HG03520 (cell line): Measurements from ENCODE around the gene C22orf39.

Experiments used
- ATAC-seq: cut with Tn5 transposase; IDR thresholded peaks from one replicate; pipeline ENCODE4 v1.9.1; 2021; ENCODE audit warnings: mild to moderate bottlenecking, moderate library complexity; ENCODE audit not compliant: unreplicated experiment

Gene C22orf39

DNA sequence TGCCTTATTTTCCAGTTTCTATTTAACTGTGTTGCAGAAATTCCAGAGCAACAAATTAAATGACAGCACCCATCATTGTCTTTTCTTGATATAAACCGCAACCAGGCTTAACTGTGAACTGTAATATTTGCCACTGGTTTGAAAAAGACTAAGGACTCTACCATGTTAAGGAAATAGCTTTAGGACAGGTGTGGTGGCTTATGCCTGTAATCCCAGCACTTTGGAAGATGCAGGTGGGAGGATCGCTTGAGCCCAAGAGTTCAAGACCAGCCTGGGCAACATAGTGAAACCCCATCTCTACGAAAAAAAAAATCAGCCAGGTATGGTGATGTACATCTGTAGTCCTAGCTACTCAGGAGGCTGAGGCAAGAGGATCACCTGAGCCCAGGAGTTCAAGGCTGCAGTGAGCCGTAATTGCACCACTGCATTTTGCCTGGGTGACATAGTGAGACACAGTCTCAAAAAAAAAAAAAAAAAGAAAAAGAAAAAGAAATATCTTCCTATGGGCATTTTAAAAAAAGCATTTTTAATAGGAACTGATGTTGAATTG is 44.8 kb downstream of the C22orf39 start:
- ATAC-seq = no peak

DNA sequence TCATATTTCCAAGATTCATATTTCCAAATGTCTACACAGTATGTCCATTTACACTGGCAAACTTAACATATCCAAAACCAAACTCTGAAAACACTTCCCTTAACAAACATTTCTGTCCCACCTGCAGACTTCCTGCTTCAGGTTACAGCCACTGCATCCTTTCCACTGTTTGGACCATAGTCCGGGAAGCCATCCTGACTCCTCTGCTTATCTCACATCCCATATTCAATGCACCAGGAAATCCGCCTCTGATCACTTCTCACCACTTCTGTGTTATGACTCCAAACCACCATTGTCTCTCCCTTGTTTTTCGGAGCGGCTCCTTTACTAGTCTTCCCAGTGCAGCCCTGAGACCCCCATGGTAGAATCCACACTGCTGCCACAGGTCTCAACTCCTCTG is 46.0 kb downstream of the C22orf39 start:
- ATAC-seq = no peak

DNA sequence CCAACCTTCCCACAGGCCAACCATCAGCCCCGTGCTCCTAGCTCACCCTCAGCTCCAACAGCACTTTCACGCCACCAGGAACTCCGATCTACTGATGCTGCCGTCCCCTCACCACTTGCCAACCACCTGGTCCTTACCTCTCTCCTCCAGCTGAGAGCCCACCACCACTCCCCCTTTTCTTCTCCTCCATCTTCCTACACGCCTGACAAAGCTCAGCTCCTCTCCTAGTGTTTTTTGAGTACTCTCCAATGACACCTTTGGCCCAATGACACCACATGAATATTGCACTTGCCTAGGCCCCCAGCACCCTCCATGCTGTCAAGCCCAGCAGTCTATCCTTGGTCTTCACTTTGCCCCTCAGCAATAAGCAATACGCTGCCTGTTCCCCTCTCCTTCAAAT is 46.6 kb downstream of the C22orf39 start:
- no peak for ATAC-seq

DNA sequence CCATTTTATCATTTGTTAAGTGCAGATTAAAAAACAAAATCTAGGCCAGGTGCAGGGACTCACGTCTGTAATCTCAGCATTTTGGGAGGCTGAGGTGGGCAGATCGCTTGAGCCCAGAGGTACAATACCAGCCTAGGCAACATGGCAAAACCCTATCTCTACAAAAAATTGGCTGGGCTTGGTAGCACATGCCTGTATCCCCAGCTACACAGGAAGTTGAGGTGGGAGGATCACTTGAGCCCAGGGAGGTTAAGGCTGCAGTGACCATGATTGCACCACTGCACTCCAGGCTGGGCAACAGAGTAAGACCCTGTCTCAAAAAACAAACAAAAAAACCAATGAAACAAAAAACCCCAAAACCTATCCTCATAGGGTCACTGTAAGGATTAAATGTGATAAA is 48.9 kb downstream of the C22orf39 start:
- no peak for ATAC-seq

DNA sequence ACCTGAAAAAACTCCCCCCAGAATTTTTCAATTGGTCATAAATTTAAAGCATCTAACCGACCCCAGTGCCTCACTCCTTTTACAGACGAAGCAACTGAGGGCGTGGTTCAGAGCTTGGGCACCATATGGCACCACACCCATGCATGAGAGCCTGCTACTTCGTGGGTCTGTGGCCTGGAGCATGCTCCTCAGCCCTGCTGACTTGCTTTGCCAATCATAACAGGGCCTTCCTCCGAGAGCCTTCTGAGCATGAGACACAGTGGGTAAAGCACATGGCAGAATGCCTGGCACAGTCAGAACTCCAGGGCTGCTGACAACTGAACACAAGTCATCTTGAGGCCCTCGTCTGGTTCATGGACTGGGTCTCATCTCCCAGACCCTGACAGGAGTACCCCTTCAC is 49.3 kb downstream of the C22orf39 start:
- ATAC-seq = no peak

DNA sequence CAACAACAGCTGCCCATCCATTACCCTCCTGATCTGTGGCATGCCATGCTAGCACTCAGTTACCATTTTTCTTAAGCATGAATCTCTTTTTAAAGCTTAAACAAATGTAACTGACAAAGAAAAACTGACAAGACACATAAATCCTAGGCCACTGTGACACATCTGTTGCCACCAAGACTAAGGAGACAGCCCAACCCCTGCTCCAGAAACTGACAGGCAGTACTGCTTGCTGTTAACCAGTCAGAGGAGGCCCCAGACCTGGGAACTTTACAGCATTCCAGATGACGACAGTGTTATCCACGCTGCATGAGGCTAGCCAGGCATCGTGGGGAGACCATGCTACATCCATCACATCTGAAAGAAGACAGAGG is 49.8 kb downstream of the C22orf39 start:
- ATAC-seq = no peak

DNA sequence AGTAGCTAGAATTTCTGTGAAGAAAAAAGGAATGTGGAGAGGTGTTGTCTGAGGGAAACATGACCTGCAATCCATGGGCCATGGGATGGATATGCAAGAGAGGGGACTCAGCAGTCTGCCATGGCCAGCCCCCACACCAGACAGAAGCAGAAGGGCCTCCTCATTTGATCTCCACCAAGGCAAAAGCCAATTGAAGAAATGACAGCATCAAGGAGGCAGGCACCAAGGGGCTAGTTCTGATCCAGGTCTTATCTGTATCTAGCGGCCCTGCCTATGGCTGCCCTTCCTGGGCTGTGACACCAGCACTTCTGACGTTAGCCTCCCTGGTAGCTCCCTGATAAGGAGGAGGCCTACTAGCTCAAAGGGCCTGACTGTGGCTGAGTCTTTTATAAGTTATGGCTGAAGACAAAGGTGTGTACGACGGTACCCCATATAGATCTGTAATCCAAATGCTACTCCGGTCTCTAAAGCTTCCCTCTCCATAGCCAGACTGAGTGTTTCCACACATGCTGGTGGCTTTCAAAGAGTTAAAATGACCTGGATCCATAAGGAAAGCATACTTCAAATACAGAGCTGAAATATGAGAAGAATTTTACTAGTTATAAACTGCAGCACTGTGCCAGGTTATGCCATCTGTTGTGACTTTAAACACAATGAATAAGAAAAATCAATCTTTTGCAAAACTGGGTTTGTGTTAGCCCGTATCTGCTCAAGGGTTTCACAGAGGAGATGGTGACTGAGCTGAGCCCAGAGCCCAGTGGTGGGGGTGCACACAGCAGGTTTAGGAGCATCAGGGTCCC is 50.4 kb downstream of the C22orf39 start:
- no peak for ATAC-seq

DNA sequence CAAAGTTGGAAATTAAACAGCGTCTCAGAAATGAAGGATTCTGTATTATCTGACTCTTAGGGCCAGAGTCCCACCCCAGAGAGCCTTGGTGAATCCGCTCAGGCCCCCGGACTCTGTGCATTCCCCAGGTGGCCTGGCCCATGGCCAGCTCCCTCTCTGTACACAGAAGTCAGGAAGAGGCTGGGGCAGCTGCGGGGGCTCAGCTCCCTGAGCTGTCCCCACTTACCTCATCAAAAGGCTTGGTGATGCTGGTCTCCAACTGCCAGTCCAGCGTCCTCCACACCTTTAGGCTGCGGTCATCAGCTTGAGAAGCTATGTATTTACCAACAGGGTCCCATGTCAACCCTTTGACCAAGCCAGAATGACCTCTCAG is 51.0 kb downstream of the C22orf39 start:
- no peak for ATAC-seq

DNA sequence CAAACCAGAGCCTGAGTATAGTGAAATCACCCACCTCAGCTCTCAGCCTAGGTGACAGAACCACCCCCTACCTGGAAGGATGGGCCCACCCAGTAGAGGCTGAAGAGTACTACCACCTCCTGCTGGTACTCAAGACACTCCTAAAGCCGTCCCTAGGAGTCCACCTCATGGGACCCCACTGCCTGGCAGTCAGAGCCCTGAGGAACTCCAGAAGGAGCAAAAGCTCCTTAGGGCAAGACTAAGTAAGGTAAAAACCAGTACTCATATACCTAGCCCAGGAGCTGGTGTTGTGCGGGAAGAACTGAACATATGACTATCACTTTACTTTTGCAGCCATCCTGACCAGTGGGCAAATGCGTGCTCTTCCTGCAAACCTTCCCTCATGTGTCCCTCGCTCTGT is 52.2 kb downstream of the C22orf39 start:
- ATAC-seq = no peak

DNA sequence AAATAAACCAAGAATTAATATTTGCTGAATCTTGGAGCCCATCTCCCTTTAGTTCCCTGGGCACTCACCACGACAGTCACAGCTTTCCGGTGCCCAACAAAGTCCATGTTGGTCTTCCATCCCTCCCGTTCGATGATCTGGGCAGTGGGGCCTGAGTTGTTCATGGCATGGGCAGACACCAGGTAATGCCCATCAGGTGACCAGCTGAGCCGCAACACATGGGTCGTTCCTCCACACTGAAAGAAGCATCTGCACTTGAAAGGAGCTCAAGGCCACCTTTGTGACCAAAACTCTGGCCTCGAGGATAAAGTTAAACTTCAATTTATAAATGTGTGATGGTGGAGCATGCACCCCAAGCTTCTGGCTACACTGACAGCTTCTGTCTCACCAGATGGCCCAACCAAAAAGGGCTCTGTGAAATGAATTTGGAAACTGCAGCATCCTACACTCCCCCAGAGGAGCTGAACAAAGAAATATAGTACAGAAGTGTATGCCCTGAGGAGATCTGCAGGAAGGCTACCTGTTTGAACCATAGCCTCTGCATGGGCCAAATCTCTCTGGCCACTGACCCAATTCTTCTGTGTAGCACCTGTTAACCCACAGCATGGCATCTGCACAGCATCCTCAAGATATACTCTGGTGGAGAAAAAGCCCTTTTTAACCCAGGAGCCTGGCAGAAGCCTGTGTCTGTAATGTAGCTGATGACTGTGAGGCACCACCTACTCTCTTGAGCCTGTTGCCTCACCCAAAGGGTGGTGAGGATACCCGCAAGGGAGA is 53.0 kb downstream of the C22orf39 start:
- no peak for ATAC-seq

DNA sequence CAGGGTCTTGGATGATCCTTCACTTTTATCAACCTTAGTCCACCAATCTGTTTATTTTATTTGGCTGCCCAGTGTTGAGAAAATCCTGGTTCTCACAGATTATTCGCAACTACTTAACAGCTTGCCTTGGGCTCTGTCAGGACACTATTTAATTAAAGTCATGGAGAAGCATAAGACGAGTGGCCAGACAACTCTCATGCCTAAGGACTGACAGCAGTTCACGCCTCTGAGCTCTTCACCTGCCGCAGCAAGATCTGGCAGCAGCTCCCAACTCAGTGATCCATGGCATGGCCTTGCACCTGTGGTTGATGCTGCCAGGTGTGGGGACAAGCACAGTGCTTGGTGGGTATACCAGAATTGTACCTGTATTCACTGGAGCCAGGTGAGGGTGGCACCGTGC is 53.8 kb downstream of the C22orf39 start:
- no peak for ATAC-seq
